Pulmonary artery endothelial cell (primary cell): ENCODE data around the gene CCDC159. TPM values are rescaled to one million over a fixed set of nuclear protein-coding genes. Genes with fewer than 3 reads are reported as not detected.
"Not testable (repeated sequence)": the region's sequence is repeated elsewhere in the genome, so short reads cannot be mapped to it uniquely, and the experiment has no call there.

ENCODE experiments used
- DNase-seq: peaks from one replicate; pipeline ENCODE4 v3.0.0-alpha.2; 2011; ENCODE audit warnings: low read depth, low spot score
- total RNA-seq: library from RNA; depleted of rRNA; stranded (reverse); fragments of >200 nt; gene quantifications from 2 replicates; pipeline ENCODE4 v1.2.3, GENCODE V29; 2014

CCDC159 gene
- total RNA-seq, 1 donor from 2014 or later: 10.6 TPM

DNA sequence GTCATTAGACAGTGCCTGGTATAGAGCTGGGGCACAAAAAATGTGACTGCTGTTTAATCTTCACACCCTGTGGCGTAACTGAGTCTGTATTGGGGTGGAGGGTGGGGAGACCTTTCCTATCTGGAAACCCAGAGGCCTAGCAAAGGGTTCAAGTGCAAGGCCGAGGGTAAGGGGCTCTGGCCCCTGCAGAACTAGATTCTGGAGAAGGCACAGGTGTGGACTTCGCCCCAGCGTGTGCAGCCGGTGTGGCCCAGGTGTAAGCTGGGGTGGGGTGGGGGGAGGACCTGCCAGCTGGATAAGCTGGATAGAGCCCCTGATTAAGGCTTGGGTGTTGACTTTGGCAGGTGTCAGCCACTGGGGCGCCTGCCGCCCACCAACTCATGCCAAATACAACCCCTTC lies 8.2 kb upstream of the CCDC159 start:
- no peak for DNase-seq

DNA sequence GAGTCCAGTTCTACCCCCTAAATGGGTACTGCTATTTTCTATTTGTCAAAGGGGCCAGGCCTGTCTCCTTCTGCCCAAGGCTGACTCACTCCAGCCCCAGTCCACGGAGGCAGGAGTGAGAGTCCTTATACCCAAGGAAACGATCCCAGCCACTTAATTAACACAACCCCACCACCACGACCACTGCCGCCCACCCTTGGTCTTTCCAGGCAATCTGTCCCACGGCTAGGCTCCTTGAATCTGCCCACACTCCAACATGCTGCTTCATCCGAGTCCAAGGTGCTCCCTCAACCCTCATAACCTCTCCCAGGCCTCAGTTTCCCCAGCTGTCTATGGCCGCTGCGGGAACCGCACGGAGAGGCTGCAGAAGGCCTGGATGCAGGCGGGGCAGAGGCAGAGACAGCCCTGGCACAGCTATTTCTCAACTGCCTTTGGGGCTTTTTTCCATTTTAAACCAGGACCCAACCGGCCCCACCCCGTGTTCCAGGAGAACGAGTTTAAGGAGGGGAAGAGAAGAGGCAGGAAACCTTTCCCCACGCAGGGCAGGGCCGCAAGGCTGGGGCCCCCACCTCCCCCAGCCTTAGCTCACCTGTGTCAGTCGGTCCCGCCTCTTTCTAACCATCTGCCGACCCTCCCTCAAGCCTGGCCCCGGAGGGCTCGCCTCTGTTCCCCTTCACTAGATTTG lies 7.6 kb upstream of the CCDC159 start:
- no peak for DNase-seq

GRCh38 chr19:11339254-11340098 lies 6.8 kb upstream of the CCDC159 start, which contains the start of gene RAB3D:
Gene RAB3D, minus strand, starts transcription at chr19:11339657. Its CDS starts 2,258 bp downstream, at chr19:11337399.
- peak; percentile 57 for DNase-seq

GRCh38 chr19:11340099-11340467 lies 6.2 kb upstream of the CCDC159 start:
- DNase-seq: not testable (repeated sequence)

DNA sequence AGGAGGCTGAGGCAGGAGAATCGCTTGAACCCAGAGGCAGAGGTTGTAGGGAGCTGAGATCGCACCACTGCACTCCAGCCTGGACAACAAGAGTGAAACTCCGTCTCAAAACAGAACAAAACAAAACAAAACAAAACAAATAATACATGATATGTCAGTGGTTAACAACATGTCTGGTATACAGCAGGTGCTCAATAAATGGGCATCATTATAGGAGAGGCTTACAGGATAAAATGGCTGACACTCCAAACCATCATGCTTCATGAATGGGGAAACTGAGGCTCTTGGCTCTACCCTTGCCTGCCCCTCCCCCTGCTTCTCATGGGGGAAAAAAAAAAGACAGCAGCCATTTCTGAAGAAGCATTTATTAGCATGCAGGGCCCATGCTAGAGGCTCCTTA lies 3.9 kb upstream of the CCDC159 start:
- no peak for DNase-seq

- no peak for DNase-seq
Measured at GRCh38 chr19:11345122-11345803, 1.1 kb upstream of the CCDC159 start.

- no peak for DNase-seq
Measured at GRCh38 chr19:11347546-11348039, 1.3 kb downstream of the CCDC159 start.

- DNase-seq: no peak
Measured at GRCh38 chr19:11349171-11349570, 2.9 kb downstream of the CCDC159 start.

DNA sequence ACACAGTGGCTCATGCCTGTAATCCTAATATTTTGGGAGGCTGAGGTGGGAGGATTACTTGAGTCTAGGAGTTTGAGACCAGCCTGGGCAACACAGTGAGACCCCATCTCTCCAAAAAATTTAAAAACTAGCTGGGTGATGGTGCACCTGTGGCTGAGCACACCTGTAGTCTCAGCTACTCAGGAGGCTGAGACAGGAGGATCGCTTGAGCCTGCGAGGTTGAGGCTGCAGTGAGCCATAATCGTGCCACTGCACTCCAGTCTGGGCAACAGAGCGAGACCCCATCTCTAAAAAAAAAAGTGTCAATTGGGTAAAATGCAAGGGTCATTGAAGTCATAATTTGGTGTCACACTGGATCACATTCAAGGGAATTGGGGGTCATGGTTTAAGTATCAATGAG lies 7.8 kb downstream of the CCDC159 start:
- not testable (repeated sequence) for DNase-seq

DNA sequence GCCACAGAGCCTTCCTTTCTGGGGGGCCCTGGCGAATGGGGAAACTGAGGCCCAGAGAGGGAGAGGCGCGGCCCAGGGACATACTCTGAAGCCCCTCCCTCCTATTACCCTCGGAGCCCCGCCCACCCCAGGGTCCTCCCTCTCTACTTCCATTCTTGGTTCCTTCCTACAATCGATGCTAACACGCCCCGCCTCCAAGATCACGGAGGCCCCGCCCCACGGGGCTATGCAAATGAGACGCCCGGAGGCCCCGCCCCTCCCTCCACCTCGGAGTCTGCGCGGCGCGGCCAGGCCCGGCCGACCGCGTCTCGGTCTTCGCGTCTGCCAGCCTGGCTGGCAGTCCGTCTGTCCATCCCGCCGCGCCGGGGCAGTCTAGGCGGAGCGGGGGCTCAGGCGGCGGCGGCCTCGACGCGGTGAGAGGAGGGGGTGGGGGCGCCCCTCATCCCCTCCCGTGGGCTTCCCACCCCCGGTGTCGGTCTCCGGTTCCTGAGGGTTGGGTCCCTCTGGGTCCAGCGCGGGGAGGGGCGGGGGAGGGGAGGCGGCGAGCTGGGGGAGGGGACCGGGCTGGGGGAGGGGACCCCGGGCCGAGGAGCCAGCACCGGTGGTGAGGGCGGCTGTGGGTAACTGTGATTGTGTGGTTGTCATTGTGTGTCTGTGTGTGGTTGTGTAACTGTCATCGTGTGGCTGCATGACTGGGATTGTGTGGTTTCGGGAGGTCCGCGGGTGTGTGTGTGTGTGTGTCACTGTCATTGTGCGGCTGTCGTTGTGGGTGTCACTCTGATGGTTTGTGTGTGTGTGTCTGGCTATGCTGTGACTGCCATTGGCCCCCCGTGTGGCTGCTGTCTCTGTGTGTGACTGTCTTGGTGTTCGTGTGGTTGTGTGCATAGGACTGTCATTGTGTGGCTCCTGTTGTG lies 9.1 kb downstream of the CCDC159 start, which contains the start of gene PLPPR2:
TSS of gene PLPPR2 (plus strand) at position 273 of the 914 bp plus-strand sequence. CDS start 2,242 bp downstream, outside the sequence.
- peak; percentile 75 for DNase-seq

GRCh38 chr19:11356074-11356397 lies 9.7 kb downstream of the CCDC159 start:
- DNase-seq: no peak

DNA sequence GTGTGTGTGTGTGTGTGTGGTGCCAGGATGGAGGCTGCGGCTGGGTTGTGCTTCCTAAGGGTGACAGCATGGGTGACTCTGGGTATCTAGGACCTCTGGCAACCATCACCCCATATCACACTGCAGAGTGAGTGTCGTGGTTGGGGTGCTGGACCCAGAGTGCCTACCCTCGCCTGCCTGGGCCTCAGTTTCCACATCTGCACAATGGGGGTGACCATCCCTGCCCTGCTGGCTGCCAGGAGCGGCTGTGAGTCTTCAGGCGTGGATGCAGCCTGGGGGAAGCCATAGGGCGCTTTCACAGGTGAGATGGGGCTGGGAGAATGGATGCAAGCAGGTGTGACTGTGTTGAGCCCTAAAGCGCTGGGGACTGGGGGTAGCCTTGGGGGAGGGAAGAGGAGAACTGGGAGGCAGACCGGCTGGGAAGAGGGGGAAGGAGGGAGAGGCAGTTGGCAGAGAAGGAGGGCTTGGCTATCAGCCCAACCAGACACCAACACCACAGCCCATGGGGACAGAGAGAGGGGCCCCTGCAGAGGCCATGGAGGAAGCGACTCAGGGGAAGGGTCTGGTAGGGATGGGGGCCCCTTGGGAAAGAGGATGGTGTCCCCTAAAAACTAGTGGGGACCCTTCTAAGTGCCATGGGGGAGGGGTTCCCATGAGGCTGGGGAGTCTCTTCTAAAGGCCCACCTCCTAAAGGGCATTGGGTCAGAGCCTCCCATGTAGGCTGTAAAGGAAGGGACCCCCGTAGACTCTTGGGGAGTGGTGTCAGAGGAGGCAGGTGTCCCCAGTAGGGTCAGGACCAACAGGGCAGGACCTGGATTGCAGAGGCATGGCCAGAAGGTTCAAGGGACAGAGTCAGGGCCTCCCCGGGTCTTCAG lies 10.6 kb downstream of the CCDC159 start:
- no peak for DNase-seq

GRCh38 chr19:11359421-11359820 lies 13.1 kb downstream of the CCDC159 start:
- no peak for DNase-seq

DNA sequence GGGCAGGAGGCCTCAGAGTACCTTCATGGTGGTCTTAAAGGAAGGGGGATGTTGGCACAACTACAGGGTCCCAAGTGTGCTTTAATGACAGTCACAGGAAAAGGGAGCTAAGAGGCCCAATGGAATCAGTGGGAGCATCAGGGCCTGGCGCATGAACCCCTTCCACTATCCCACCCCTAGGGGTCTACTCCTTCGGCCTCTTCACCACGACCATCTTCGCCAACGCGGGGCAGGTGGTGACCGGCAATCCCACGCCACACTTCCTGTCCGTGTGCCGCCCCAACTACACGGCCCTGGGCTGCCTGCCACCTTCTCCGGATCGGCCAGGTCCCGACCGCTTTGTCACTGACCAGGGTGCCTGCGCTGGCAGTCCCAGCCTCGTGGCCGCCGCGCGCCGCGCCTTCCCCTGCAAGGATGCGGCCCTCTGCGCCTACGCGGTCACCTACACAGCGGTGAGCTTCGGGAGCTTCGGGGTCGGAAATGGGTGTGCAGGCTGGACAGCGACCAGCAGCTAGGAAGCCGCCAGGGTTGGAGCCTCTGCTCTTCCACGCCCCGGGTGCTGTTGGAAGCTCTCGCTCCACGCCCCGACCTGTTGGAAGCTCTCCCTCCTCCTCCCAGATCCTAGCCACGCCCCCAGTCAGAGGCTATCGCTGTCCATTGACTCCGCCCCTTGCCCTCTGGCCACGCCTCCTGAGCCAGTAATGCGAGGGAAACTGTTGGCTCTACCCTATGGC lies 14.9 kb downstream of the CCDC159 start:
- no peak for DNase-seq

- no peak for DNase-seq
Measured at GRCh38 chr19:11361771-11362731, 15.7 kb downstream of the CCDC159 start.

- no peak for DNase-seq
Measured at GRCh38 chr19:11363881-11364280, 17.6 kb downstream of the CCDC159 start.

- DNase-seq: no peak
Measured at GRCh38 chr19:11364296-11364904, 18.1 kb downstream of the CCDC159 start.

GRCh38 chr19:11364935-11365334 lies 18.6 kb downstream of the CCDC159 start:
- DNase-seq: no peak
